Loucy (cell line): ENCODE measurements around the gene SPEF2.

ENCODE experiments used
- H2AFZ ChIP-seq: fragments of 200-600 bp; sonication (generic); 2 replicates; pipeline ENCODE4 v1.6.0; 2016; ENCODE audit warnings: antibody characterized with exemption, mild to moderate bottlenecking, low read length, moderate library complexity
- H3F3A ChIP-seq: fragments of 200-600 bp; 2 replicates; pipeline ENCODE4 v1.6.0; 2016; ENCODE audit warnings: antibody characterized with exemption, low read depth, mild to moderate bottlenecking
- H3K27me3 ChIP-seq: fragments of 200-600 bp; sonication (generic); 2 replicates; pipeline ENCODE4 v1.6.1; 2014; ENCODE audit warnings: low read length, mild to moderate bottlenecking; ENCODE audit not compliant: insufficient read depth, poor library complexity, severe bottlenecking
- H3K36me3 ChIP-seq: fragments of 200-600 bp; sonication (generic); 2 replicates; pipeline ENCODE4 v1.6.1; 2016; ENCODE audit warnings: low read length; ENCODE audit not compliant: insufficient read depth
- H3K4me1 ChIP-seq: fragments of 200-600 bp; sonication (generic); 2 replicates; pipeline ENCODE4 v1.5.1; 2014; ENCODE audit warnings: low read length, mild to moderate bottlenecking; ENCODE audit not compliant: insufficient read depth, poor library complexity, severe bottlenecking
- H3K4me2 ChIP-seq: fragments of 200-600 bp; sonication (generic); 2 replicates; pipeline ENCODE4 v1.6.0; 2014; ENCODE audit warnings: antibody characterized with exemption, low read length, low read depth, mild to moderate bottlenecking; ENCODE audit not compliant: poor library complexity, severe bottlenecking
- H3K4me3 ChIP-seq: fragments of 200-600 bp; sonication (generic); 2 replicates; pipeline ENCODE4 v1.5.1; 2014; ENCODE audit warnings: low read length, mild to moderate bottlenecking, mixed read lengths; ENCODE audit not compliant: poor library complexity, severe bottlenecking
- H3K79me2 ChIP-seq: fragments of 200-600 bp; sonication (generic); 2 replicates; pipeline ENCODE4 v1.6.1; 2014; ENCODE audit warnings: low read length; ENCODE audit not compliant: insufficient read depth
- H3K9ac ChIP-seq: fragments of 200-600 bp; sonication (generic); 2 replicates; pipeline ENCODE4 v1.6.0; 2014; ENCODE audit warnings: mild to moderate bottlenecking, low read depth, low read length, moderate library complexity; ENCODE audit not compliant: poor library complexity, severe bottlenecking
- H3K9me2 ChIP-seq: fragments of 200-600 bp; sonication (generic); replicated peaks from 2 replicates; pipeline ENCODE4 v1.6.1; 2016; ENCODE audit warnings: low read depth, low read length, mixed read lengths
- H3K9me3 ChIP-seq: fragments of 200-600 bp; sonication (generic); 2 replicates; pipeline ENCODE4 v1.6.1; 2014; ENCODE audit warnings: mild to moderate bottlenecking, antibody characterized with exemption, low read length, low read depth; ENCODE audit not compliant: insufficient read depth
- H4K20me1 ChIP-seq: fragments of 200-600 bp; sonication (generic); 2 replicates; pipeline ENCODE4 v1.6.0; 2014; ENCODE audit warnings: antibody characterized with exemption, low read length, mild to moderate bottlenecking; ENCODE audit not compliant: insufficient read depth, poor library complexity, severe bottlenecking
- CTCF ChIP-seq: fragments of 200-600 bp; sonication (generic); conservative IDR thresholded peaks from 2 replicates; pipeline ENCODE4 v1.5.1; 2014; ENCODE audit warnings: mild to moderate bottlenecking, antibody characterized with exemption, low read length
- EZH2phosphoT487 ChIP-seq: fragments of 200-600 bp; IDR thresholded peaks from 2 replicates; pipeline ENCODE4 v1.6.1; 2018; ENCODE audit warnings: antibody characterized with exemption, mild to moderate bottlenecking, moderate library complexity, borderline replicate concordance

The SPEF2 gene

GRCh38 chr5:35755966-35756365, 138.3 kb downstream of the SPEF2 start:
- Histone ChIP-seq H3K9ac (no peak overlapping the region), H3K4me1 (no peaks in the 10 kb centered on the region)
- TF ChIP-seq EZH2phosphoT487 (no peak), CTCF (no peak)

GRCh38 chr5:35758151-35758724, 140.6 kb downstream of the SPEF2 start:
- Histone ChIP-seq H3K4me2 (no peak overlapping the region), H3K27me3 (no peaks in the 10 kb centered on the region), H3F3A (no peaks in the 10 kb centered on the region), H3K79me2 (no peaks in the 10 kb centered on the region), H3K4me1 (no peaks in the 10 kb centered on the region), H3K9me2 (no peaks in the 10 kb centered on the region), H3K9ac (no peak overlapping the region), H3K4me3 (no peak overlapping the region), H4K20me1 (no peaks in the 10 kb centered on the region), H3K36me3 (no peaks in the 10 kb centered on the region), H3K9me3 (no peaks in the 10 kb centered on the region), H2AFZ (no peak overlapping the region)
- TF ChIP-seq CTCF (no peak), EZH2phosphoT487 (no peak)

More at GRCh38 chr5:35755966-35756365, 138.3 kb downstream of the SPEF2 start:
- H2AFZ ChIP-seq = no peak overlapping the region
- no peaks in the 10 kb centered on the region for H3K9me3 ChIP-seq
- no peaks in the 10 kb centered on the region for H3F3A ChIP-seq
- H4K20me1 ChIP-seq = no peaks in the 10 kb centered on the region
- no peaks in the 10 kb centered on the region for H3K36me3 ChIP-seq
- no peaks in the 10 kb centered on the region for H3K79me2 ChIP-seq
- H3K27me3 ChIP-seq = no peaks in the 10 kb centered on the region
- H3K9me2 ChIP-seq = no peaks in the 10 kb centered on the region
- no peak overlapping the region for H3K4me3 ChIP-seq
- H3K4me2 ChIP-seq = no peak overlapping the region

- no peak overlapping the region for H3K4me2 ChIP-seq
- no peaks in the 10 kb centered on the region for H3K27me3 ChIP-seq
These were observed 143.9 kb downstream of the SPEF2 start for GRCh38 chr5:35761541-35761940.

More at GRCh38 chr5:35761541-35761940, 143.9 kb downstream of the SPEF2 start:
- TF ChIP-seq EZH2phosphoT487 = no peak
- TF ChIP-seq CTCF = no peak
- Histone ChIP-seq H3K9me3 (no peaks in the 10 kb centered on the region), H3K36me3 (no peaks in the 10 kb centered on the region), H3K9ac (no peak overlapping the region), H3K9me2 (no peaks in the 10 kb centered on the region), H3K79me2 (no peaks in the 10 kb centered on the region), H3F3A (no peaks in the 10 kb centered on the region), H4K20me1 (no peaks in the 10 kb centered on the region), H3K4me3 (no peak overlapping the region), H2AFZ (no peak overlapping the region), H3K4me1 (no peaks in the 10 kb centered on the region)
